Loucy (cell line): ENCODE data around the gene EPHB6.

Experiments
- H2AFZ ChIP-seq: fragments of 200-600 bp; sonication (generic); 2 replicates; pipeline ENCODE4 v1.6.0; 2016; ENCODE audit warnings: antibody characterized with exemption, mild to moderate bottlenecking, low read length, moderate library complexity
- H3F3A ChIP-seq: fragments of 200-600 bp; 2 replicates; pipeline ENCODE4 v1.6.0; 2016; ENCODE audit warnings: antibody characterized with exemption, low read depth, mild to moderate bottlenecking
- H3K27me3 ChIP-seq: fragments of 200-600 bp; sonication (generic); 2 replicates; pipeline ENCODE4 v1.6.1; 2014; ENCODE audit warnings: low read length, mild to moderate bottlenecking; ENCODE audit not compliant: insufficient read depth, poor library complexity, severe bottlenecking
- H3K36me3 ChIP-seq: fragments of 200-600 bp; sonication (generic); 2 replicates; pipeline ENCODE4 v1.6.1; 2016; ENCODE audit warnings: low read length; ENCODE audit not compliant: insufficient read depth
- H3K4me1 ChIP-seq: fragments of 200-600 bp; sonication (generic); 2 replicates; pipeline ENCODE4 v1.5.1; 2014; ENCODE audit warnings: low read length, mild to moderate bottlenecking; ENCODE audit not compliant: insufficient read depth, poor library complexity, severe bottlenecking
- H3K4me2 ChIP-seq: fragments of 200-600 bp; sonication (generic); 2 replicates; pipeline ENCODE4 v1.6.0; 2014; ENCODE audit warnings: antibody characterized with exemption, low read length, low read depth, mild to moderate bottlenecking; ENCODE audit not compliant: poor library complexity, severe bottlenecking
- H3K4me3 ChIP-seq: fragments of 200-600 bp; sonication (generic); 2 replicates; pipeline ENCODE4 v1.5.1; 2014; ENCODE audit warnings: low read length, mild to moderate bottlenecking, mixed read lengths; ENCODE audit not compliant: poor library complexity, severe bottlenecking
- H3K79me2 ChIP-seq: fragments of 200-600 bp; sonication (generic); 2 replicates; pipeline ENCODE4 v1.6.1; 2014; ENCODE audit warnings: low read length; ENCODE audit not compliant: insufficient read depth
- H3K9ac ChIP-seq: fragments of 200-600 bp; sonication (generic); 2 replicates; pipeline ENCODE4 v1.6.0; 2014; ENCODE audit warnings: mild to moderate bottlenecking, low read depth, low read length, moderate library complexity; ENCODE audit not compliant: poor library complexity, severe bottlenecking
- H3K9me2 ChIP-seq: fragments of 200-600 bp; sonication (generic); replicated peaks from 2 replicates; pipeline ENCODE4 v1.6.1; 2016; ENCODE audit warnings: low read depth, low read length, mixed read lengths
- H3K9me3 ChIP-seq: fragments of 200-600 bp; sonication (generic); 2 replicates; pipeline ENCODE4 v1.6.1; 2014; ENCODE audit warnings: mild to moderate bottlenecking, antibody characterized with exemption, low read length, low read depth; ENCODE audit not compliant: insufficient read depth
- H4K20me1 ChIP-seq: fragments of 200-600 bp; sonication (generic); 2 replicates; pipeline ENCODE4 v1.6.0; 2014; ENCODE audit warnings: antibody characterized with exemption, low read length, mild to moderate bottlenecking; ENCODE audit not compliant: insufficient read depth, poor library complexity, severe bottlenecking
- CTCF ChIP-seq: fragments of 200-600 bp; sonication (generic); conservative IDR thresholded peaks from 2 replicates; pipeline ENCODE4 v1.5.1; 2014; ENCODE audit warnings: mild to moderate bottlenecking, antibody characterized with exemption, low read length
- EZH2phosphoT487 ChIP-seq: fragments of 200-600 bp; IDR thresholded peaks from 2 replicates; pipeline ENCODE4 v1.6.1; 2018; ENCODE audit warnings: antibody characterized with exemption, mild to moderate bottlenecking, moderate library complexity, borderline replicate concordance

The EPHB6 gene

DNA sequence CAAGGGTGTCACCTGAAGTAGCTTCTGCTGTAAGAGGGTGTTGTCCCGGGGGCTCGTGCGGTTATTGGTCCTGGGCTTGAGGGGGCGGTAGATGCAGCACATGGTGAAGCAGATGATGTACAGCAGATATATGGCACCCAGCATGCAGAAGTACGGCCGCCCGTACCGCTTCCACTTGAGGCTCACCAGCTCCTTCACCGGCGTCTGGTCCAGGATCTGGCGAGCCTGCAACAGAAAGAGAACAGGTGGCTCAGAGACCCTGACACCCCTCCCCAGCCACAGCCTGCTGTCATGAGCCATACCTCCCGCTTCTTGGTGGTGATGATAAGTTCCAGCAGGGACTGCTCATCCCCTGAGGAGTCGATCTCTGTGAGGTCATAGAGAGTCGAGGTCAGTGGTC, 20.6 kb downstream of the EPHB6 start:
- H3K36me3 ChIP-seq = no peaks in the 10 kb centered on the region; the same call in 1 of the 2 replicates
- no peaks in the 10 kb centered on the region for H3K4me1 ChIP-seq
- H3K4me3 ChIP-seq = no peak overlapping the region
- H3K9me2 ChIP-seq = no peaks in the 10 kb centered on the region
- no peaks in the 10 kb centered on the region for H3K27me3 ChIP-seq
- H3K79me2 ChIP-seq = no peaks in the 10 kb centered on the region
- H2AFZ ChIP-seq = no peak overlapping the region
- no peaks in the 10 kb centered on the region for H3F3A ChIP-seq
- H4K20me1 ChIP-seq = no peaks in the 10 kb centered on the region
- H3K4me2 ChIP-seq = no peak overlapping the region
- no peaks in the 10 kb centered on the region for H3K9me3 ChIP-seq
- TF ChIP-seq CTCF (no peak), EZH2phosphoT487 (no peak)
- no peak overlapping the region for H3K9ac ChIP-seq

- no peaks in the 10 kb centered on the region for H4K20me1 ChIP-seq
- TF ChIP-seq CTCF (no peak), EZH2phosphoT487 (no peak)
- no peaks in the 10 kb centered on the region for H3K36me3 ChIP-seq
- H3K4me2 ChIP-seq = no peak overlapping the region
- no peaks in the 10 kb centered on the region for H3K4me1 ChIP-seq
- H3K4me3 ChIP-seq = no peak overlapping the region
- no peaks in the 10 kb centered on the region for H3K27me3 ChIP-seq
- no peaks in the 10 kb centered on the region for H3F3A ChIP-seq
- no peaks in the 10 kb centered on the region for H3K9me3 ChIP-seq
- H3K79me2 ChIP-seq = no peaks in the 10 kb centered on the region
- no peak overlapping the region for H2AFZ ChIP-seq
- no peak overlapping the region for H3K9ac ChIP-seq
- no peaks in the 10 kb centered on the region for H3K9me2 ChIP-seq
Observed at GRCh38 chr7:142876236-142876960, 21.5 kb downstream of the EPHB6 start.

DNA sequence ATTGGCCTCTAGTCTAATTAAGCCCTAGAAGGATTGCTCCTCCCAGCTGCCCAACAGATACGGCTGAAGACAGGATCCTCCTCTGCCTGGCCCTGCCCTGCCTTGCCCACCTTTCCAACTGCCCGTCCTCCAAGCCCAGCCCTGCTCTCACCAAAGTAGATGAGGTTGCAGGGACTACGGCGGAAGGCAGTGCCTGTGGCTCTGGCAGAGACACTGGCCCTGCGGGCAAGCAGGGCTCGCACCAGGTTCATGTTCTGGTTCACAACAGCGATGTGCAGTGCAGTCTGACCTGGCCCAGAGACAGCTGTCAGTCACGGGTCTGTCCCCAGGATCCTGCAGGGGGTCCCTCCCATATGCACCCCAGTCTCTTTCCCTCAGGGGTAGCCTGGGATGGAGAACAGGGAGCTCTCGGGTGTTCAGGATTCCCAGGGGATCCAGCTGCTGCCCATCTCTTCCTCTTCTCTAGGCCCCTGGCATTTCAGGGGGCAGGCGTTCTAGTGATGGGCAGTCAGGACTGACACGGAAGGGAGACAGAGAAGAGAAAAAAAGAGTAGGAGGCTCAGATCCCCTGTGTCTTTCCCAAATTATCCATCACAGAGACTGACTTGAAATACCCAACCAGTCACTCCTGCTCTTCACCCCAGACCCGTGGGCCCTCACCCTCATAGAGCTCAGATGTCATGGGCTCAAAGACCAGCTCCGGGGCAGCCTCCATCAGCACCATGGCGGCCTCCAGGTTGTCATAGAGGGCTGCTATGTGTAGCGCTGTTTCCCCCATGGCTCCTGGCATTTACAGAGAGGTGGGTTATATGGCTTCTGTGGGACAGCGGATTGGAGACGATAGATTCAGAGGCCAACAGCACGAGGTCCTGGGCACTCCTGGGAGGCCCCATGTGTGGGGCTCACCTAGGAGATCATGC, 22.4 kb downstream of the EPHB6 start:
- Histone ChIP-seq H3K9ac (no peak overlapping the region), H3K4me3 (no peak overlapping the region), H2AFZ (no peak overlapping the region), H3K4me2 (no peak overlapping the region), H3K79me2 (no peaks in the 10 kb centered on the region), H4K20me1 (no peaks in the 10 kb centered on the region), H3F3A (no peaks in the 10 kb centered on the region), H3K9me2 (no peaks in the 10 kb centered on the region), H3K9me3 (no peaks in the 10 kb centered on the region), H3K4me1 (no peaks in the 10 kb centered on the region), H3K27me3 (no peaks in the 10 kb centered on the region), H3K36me3 (no peaks in the 10 kb centered on the region)
- TF ChIP-seq EZH2phosphoT487 (no peak), CTCF (no peak)
